ENCODE results near the gene VEZF1.

Gene VEZF1

DNA sequence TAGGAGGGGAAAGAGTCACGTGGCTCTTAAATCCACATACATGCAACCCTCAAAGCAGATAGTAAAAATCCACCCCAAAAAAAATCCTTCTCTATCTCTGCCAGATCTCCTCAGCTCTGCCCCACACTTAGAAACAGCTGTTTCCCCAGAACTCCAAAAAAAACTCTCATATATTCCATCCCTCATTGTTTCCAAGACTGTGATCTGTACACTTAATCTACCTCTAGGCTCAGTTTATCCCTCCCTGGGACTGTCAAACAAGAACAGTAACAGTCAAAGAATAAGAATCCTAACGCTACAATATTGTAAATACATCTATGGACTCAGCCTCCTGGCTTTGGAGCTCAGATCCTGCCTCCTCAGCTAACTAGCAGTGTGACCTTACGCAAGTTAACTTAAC lies 44.4 kb downstream of the VEZF1 start:
- Histone ChIP-seq H3K4me3 (ENCODE audit: low read length) (no peak overlapping the region), H2BK120ac (ENCODE audit: low read depth, low read length) (no peak overlapping the region), H3K79me2 (ENCODE audit: control insufficient read depth, insufficient read depth, low read length) (peaks cover 4% of the 10 kb centered on the region), H4K5ac (ENCODE audit: low read length) (no peak overlapping the region), H2AK5ac (ENCODE audit: low read length) (no peak overlapping the region), H2BK5ac (ENCODE audit: low read length) (no peak overlapping the region), H3K36me3 (ENCODE audit: control insufficient read depth, insufficient read depth, low read length) (no peaks in the 10 kb centered on the region), H3K4me2 (ENCODE audit: low read length) (no peak overlapping the region), H3K56ac (ENCODE audit: low read length) (no peak overlapping the region), H3K18ac (ENCODE audit: low read length) (no peak overlapping the region), H3K9ac (ENCODE audit: low read length) (no peak overlapping the region), H2BK15ac (replicated peaks; ENCODE audit: low read depth) (no peak overlapping the region), H3K27ac (ENCODE audit: low read depth, low read length) (no peak overlapping the region), H3K27me3 (ENCODE audit: insufficient read depth, low read length, poor library complexity) (no peaks in the 10 kb centered on the region), H3K79me1 (ENCODE audit: low read length) (peaks cover 6% of the 10 kb centered on the region), H4K8ac (ENCODE audit: low read depth, low read length) (no peak overlapping the region), H3K4ac (ENCODE audit: low read depth, low read length) (no peak overlapping the region), H3K4me1 (ENCODE audit: control insufficient read depth, low read depth, low read length) (peaks cover 6% of the 10 kb centered on the region), H3K23ac (ENCODE audit: low read length) (no peak overlapping the region)
- no CpG with 5 or more reads among the region's 3 CpGs for WGBS (ENCODE audit: extremely low coverage, insufficient coverage, low lambda C conversion rate)
- no peak for DNase-seq

DNA sequence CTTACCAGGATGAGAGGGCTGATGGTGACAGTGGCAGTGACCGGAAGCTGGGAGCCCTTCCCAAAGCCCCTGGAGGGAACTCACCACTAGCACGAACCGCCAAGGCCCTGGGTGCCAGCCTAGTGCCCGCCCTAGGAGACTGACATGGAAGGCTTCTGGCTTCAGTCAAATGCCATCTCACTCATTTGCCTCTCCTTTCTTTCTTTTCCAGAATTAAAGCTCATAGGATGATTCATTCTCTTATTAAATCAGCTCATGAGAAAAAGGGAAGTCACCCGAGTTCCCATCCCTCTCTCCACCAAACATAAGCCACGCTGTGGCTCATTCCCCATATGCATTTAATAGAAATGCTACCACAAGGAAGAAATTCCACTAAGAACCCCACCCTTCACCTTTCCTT lies 44.9 kb downstream of the VEZF1 start:
- Histone ChIP-seq H3K4me3 (ENCODE audit: low read length) (no peak overlapping the region), H3K4ac (ENCODE audit: low read depth, low read length) (no peak overlapping the region), H3K4me1 (ENCODE audit: control insufficient read depth, low read depth, low read length) (peaks cover 2% of the 10 kb centered on the region), H3K27me3 (ENCODE audit: insufficient read depth, low read length, poor library complexity) (no peaks in the 10 kb centered on the region), H3K23ac (ENCODE audit: low read length) (no peak overlapping the region), H3K18ac (ENCODE audit: low read length) (no peak overlapping the region), H3K56ac (ENCODE audit: low read length) (no peak overlapping the region), H2BK120ac (ENCODE audit: low read depth, low read length) (no peak overlapping the region), H3K27ac (ENCODE audit: low read depth, low read length) (no peak overlapping the region), H4K8ac (ENCODE audit: low read depth, low read length) (no peak overlapping the region), H2BK5ac (ENCODE audit: low read length) (no peak overlapping the region), H2AK5ac (ENCODE audit: low read length) (no peak overlapping the region), H2BK15ac (replicated peaks; ENCODE audit: low read depth) (no peak overlapping the region), H3K4me2 (ENCODE audit: low read length) (no peak overlapping the region), H3K9ac (ENCODE audit: low read length) (no peak overlapping the region), H3K79me1 (ENCODE audit: low read length) (peaks cover 8% of the 10 kb centered on the region), H4K5ac (ENCODE audit: low read length) (no peak overlapping the region), H3K36me3 (ENCODE audit: control insufficient read depth, insufficient read depth, low read length) (no peaks in the 10 kb centered on the region), H3K79me2 (ENCODE audit: control insufficient read depth, insufficient read depth, low read length) (peaks cover 4% of the 10 kb centered on the region)
- no peak for DNase-seq
- no CpG with 5 or more reads among the region's 6 CpGs for WGBS (ENCODE audit: extremely low coverage, insufficient coverage, low lambda C conversion rate)

DNA sequence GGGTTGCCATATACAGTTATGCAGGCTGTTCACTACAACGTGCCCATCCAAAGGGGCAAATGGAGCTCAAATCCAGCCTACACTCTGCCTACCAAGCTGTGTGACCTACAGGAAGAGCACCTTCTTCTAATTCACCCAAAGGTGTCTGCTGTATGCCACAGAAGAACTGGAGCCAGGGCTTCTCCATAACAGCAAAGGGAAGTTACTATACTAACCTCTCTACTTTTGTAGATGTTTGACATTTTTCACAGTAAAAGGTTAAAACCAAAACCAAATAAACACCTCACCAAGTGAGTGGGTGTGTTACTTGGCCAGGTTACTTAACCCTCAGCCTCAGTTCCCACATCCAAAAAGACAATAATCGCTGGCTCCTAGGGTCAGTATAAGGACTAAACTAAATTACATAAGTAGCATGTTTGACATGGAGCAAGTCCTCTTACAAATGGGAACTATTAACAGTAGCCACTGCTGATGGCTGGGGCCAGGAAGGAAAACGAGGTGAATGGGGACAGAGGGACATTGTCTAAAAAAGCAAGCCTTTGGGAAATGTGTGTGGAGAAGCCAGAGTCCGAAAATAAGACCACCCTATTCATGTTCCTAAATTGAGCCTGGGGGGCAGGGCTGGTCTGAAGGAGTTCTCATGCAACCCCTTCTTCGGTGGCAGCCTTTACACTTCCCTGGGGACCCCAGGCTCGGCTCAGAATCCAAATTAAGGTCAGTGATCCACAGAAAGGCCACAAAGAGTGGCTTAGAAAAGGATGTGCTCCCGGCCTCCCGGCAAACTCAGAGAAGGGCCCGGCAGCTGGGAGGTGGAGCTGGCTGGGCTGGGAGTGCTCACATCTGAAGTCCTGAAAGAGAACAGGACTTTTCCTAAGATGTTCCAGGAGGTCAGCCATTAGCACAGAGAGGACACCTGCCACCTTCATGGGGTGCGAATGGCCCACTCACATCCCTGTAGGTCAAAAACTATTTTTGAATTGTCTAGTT lies 46.4 kb downstream of the VEZF1 start:
- no peak overlapping the region for H3K23ac ChIP-seq (ENCODE audit: low read length)
- WGBS (ENCODE audit: extremely low coverage, insufficient coverage, low lambda C conversion rate), result no CpG with 5 or more reads among the region's 10 CpGs
- no peak overlapping the region for H4K5ac ChIP-seq (ENCODE audit: low read length)
- no peak overlapping the region for H2BK120ac ChIP-seq (ENCODE audit: low read depth, low read length)
- H2AK5ac ChIP-seq (ENCODE audit: low read length), result no peak overlapping the region
- no peak overlapping the region for H3K18ac ChIP-seq (ENCODE audit: low read length)
- peaks cover 6% of the 10 kb centered on the region for H3K79me1 ChIP-seq (ENCODE audit: low read length)
- H3K56ac ChIP-seq (ENCODE audit: low read length), result no peak overlapping the region
- DNase-seq, result no peak
- H3K4me2 ChIP-seq (ENCODE audit: low read length), result no peak overlapping the region
- peaks cover 2% of the 10 kb centered on the region for H3K79me2 ChIP-seq (ENCODE audit: control insufficient read depth, insufficient read depth, low read length)
- H4K8ac ChIP-seq (ENCODE audit: low read depth, low read length), result no peak overlapping the region
- no peak overlapping the region for H3K27ac ChIP-seq (ENCODE audit: low read depth, low read length)
- no peak overlapping the region for H3K4me3 ChIP-seq (ENCODE audit: low read length)
- H3K9ac ChIP-seq (ENCODE audit: low read length), result no peak overlapping the region
- H3K36me3 ChIP-seq (ENCODE audit: control insufficient read depth, insufficient read depth, low read length), result no peaks in the 10 kb centered on the region
- peaks cover under 1% of the 10 kb centered on the region for H3K4me1 ChIP-seq (ENCODE audit: control insufficient read depth, low read depth, low read length)
- H2BK5ac ChIP-seq (ENCODE audit: low read length), result no peak overlapping the region
- H3K4ac ChIP-seq (ENCODE audit: low read depth, low read length), result no peak overlapping the region
- no peak overlapping the region for H2BK15ac ChIP-seq (replicated peaks; ENCODE audit: low read depth)
- H3K27me3 ChIP-seq (ENCODE audit: insufficient read depth, low read length, poor library complexity), result no peaks in the 10 kb centered on the region

DNA sequence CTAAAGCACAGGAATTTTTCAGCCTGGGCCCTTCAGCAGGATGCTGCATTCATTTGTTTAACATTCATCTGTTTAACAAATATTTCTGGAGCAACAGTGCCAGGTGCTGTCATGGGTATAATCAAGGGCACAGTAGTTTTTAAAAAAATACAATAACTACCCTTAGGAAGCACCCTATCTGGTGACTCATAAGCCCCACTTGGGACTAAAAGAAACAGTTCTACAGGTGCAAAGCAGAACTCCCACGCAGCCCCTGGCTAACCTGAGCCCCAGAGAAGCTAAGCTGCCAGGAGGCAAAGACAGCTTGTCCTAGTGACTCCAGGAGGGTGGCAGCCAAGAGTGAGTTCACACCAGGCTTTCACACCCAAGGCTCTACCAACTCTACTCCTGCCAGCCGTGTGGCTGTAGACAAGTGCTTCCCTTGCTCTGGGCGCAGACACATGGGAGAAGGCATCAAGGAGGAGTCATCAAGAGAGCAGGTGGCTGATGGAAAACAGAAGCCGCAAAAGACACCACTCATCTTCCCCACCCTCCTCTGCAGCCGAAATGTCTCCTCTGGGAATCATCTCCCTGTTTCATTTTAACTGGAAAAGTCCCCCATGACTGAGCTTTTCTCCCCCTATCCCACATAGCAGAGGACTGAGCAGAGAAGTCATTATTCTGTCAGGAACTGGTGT lies 47.3 kb downstream of the VEZF1 start:
- no peak overlapping the region for H3K56ac ChIP-seq (ENCODE audit: low read length)
- no peak overlapping the region for H3K27ac ChIP-seq (ENCODE audit: low read depth, low read length)
- no peak overlapping the region for H2AK5ac ChIP-seq (ENCODE audit: low read length)
- no peak overlapping the region for H3K4me2 ChIP-seq (ENCODE audit: low read length)
- H3K4ac ChIP-seq (ENCODE audit: low read depth, low read length), result no peak overlapping the region
- peaks cover 8% of the 10 kb centered on the region for H3K79me1 ChIP-seq (ENCODE audit: low read length)
- no peak overlapping the region for H2BK120ac ChIP-seq (ENCODE audit: low read depth, low read length)
- H2BK5ac ChIP-seq (ENCODE audit: low read length), result no peak overlapping the region
- DNase-seq, result no peak
- no peaks in the 10 kb centered on the region for H3K27me3 ChIP-seq (ENCODE audit: insufficient read depth, low read length, poor library complexity)
- H3K36me3 ChIP-seq (ENCODE audit: control insufficient read depth, insufficient read depth, low read length), result no peaks in the 10 kb centered on the region
- no peak overlapping the region for H4K5ac ChIP-seq (ENCODE audit: low read length)
- H3K4me3 ChIP-seq (ENCODE audit: low read length), result no peak overlapping the region
- no peak overlapping the region for H4K8ac ChIP-seq (ENCODE audit: low read depth, low read length)
- peaks cover 6% of the 10 kb centered on the region for H3K4me1 ChIP-seq (ENCODE audit: control insufficient read depth, low read depth, low read length)
- no peak overlapping the region for H2BK15ac ChIP-seq (replicated peaks; ENCODE audit: low read depth)
- peaks cover 2% of the 10 kb centered on the region for H3K79me2 ChIP-seq (ENCODE audit: control insufficient read depth, insufficient read depth, low read length)
- H3K9ac ChIP-seq (ENCODE audit: low read length), result no peak overlapping the region
- WGBS (ENCODE audit: extremely low coverage, insufficient coverage, low lambda C conversion rate), result no CpG with 5 or more reads among the region's 5 CpGs
- no peak overlapping the region for H3K23ac ChIP-seq (ENCODE audit: low read length)
- H3K18ac ChIP-seq (ENCODE audit: low read length), result no peak overlapping the region

DNA sequence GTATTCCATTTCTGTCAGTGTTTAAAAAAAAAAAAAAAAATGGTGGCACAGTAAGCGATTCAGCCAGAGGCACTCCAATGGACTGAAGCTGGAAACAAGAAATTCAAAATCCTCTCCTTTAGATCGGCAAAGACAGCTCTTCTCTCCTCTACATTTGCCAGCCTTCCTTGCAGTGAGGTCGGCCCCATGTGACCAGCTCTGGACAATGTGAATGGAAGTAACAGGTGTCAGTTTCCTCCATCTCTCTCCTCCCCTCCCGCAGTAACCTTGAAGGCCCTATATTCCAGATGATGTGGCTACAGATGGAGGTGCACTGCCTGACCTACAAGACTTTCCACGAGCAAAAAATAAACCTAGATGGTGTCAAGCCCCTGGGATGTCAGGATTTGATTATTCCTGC lies 47.8 kb downstream of the VEZF1 start:
- Histone ChIP-seq H3K23ac (ENCODE audit: low read length) (no peak overlapping the region), H3K27ac (ENCODE audit: low read depth, low read length) (no peak overlapping the region), H3K9ac (ENCODE audit: low read length) (no peak overlapping the region), H2BK15ac (replicated peaks; ENCODE audit: low read depth) (no peak overlapping the region), H2BK120ac (ENCODE audit: low read depth, low read length) (no peak overlapping the region), H2AK5ac (ENCODE audit: low read length) (no peak overlapping the region), H3K56ac (ENCODE audit: low read length) (no peak overlapping the region), H3K18ac (ENCODE audit: low read length) (no peak overlapping the region), H2BK5ac (ENCODE audit: low read length) (no peak overlapping the region), H3K27me3 (ENCODE audit: insufficient read depth, low read length, poor library complexity) (no peaks in the 10 kb centered on the region), H3K36me3 (ENCODE audit: control insufficient read depth, insufficient read depth, low read length) (no peaks in the 10 kb centered on the region), H3K4me3 (ENCODE audit: low read length) (no peak overlapping the region), H4K8ac (ENCODE audit: low read depth, low read length) (no peak overlapping the region), H3K79me2 (ENCODE audit: control insufficient read depth, insufficient read depth, low read length) (peaks cover 2% of the 10 kb centered on the region), H3K4me2 (ENCODE audit: low read length) (no peak overlapping the region), H3K4me1 (ENCODE audit: control insufficient read depth, low read depth, low read length) (peaks cover 8% of the 10 kb centered on the region), H3K4ac (ENCODE audit: low read depth, low read length) (no peak overlapping the region), H4K5ac (ENCODE audit: low read length) (no peak overlapping the region), H3K79me1 (ENCODE audit: low read length) (peaks cover 8% of the 10 kb centered on the region)
- DNase-seq, result no peak
- WGBS (ENCODE audit: extremely low coverage, insufficient coverage, low lambda C conversion rate), result no CpG with 5 or more reads among the region's 5 CpGs

Measured in mesendoderm (in vitro differentiated cells).